Measurements from ENCODE around the gene SMYD2.

SMYD2 gene

GRCh38 chr1:214303141-214303930 lies 22.4 kb downstream of the SMYD2 start:
- peak in 2 of 4 experiments; percentile 29 to 56 for DNase-seq

GRCh38 chr1:214305164-214305751 lies 24.3 kb downstream of the SMYD2 start:
- DNase-seq: no peak

GRCh38 chr1:214306269-214306668 lies 25.3 kb downstream of the SMYD2 start:
- DNase-seq: no peak

GRCh38 chr1:214310010-214310409 lies 29.1 kb downstream of the SMYD2 start:
- DNase-seq: peak; percentile 21 to 72 (median 43)

- no peak for DNase-seq
Observed at GRCh38 chr1:214310777-214311690, 30.1 kb downstream of the SMYD2 start.

- DNase-seq: no peak
Observed at GRCh38 chr1:214312530-214313051, 31.6 kb downstream of the SMYD2 start.

GRCh38 chr1:214314178-214314843 lies 33.4 kb downstream of the SMYD2 start:
- DNase-seq: no peak

GRCh38 chr1:214316593-214316992 lies 35.6 kb downstream of the SMYD2 start:
- no peak for DNase-seq

GRCh38 chr1:214317300-214317699 lies 36.3 kb downstream of the SMYD2 start:
- no peak for DNase-seq

- DNase-seq: no peak
Observed at GRCh38 chr1:214317734-214318133, 36.8 kb downstream of the SMYD2 start.

- DNase-seq: no peak
Observed at GRCh38 chr1:214318356-214318755, 37.4 kb downstream of the SMYD2 start.

GRCh38 chr1:214318956-214319736 lies 38.2 kb downstream of the SMYD2 start:
- no peak for DNase-seq

GRCh38 chr1:214319938-214320337 lies 39.0 kb downstream of the SMYD2 start:
- peak in 2 of 4 experiments; percentile 46 to 51 for DNase-seq

- no peak for DNase-seq
Observed at GRCh38 chr1:214321705-214322453, 40.9 kb downstream of the SMYD2 start.

- DNase-seq: no peak
Observed at GRCh38 chr1:214324896-214325800, 44.2 kb downstream of the SMYD2 start.

- DNase-seq: no peak
Observed at GRCh38 chr1:214326406-214326805, 45.4 kb downstream of the SMYD2 start.

- DNase-seq: no peak
Observed at GRCh38 chr1:214327514-214327913, 46.6 kb downstream of the SMYD2 start.

- DNase-seq: peak; percentile 79 to 85 (median 84)
Observed at GRCh38 chr1:214328770-214329469, 48.0 kb downstream of the SMYD2 start.
